ENCODE results near the gene TMEM147.
"Not testable (repeated sequence)": the region's sequence is repeated elsewhere in the genome, so short reads cannot be mapped to it uniquely, and the experiment has no call there.

The TMEM147 gene

GRCh38 chr19:35560677-35561076 is 15.3 kb downstream of the TMEM147 start:
- DNase-seq (ENCODE audit: extremely low read depth in 1 of 2, low read depth in 1 of 2), result no peak

- no peak for DNase-seq (ENCODE audit: extremely low read depth in 1 of 2, low read depth in 1 of 2)
Measured at GRCh38 chr19:35561436-35561835, 16.0 kb downstream of the TMEM147 start.

GRCh38 chr19:35562336-35562735 is 16.9 kb downstream of the TMEM147 start:
- no peak for DNase-seq (ENCODE audit: extremely low read depth in 1 of 2, low read depth in 1 of 2)

- DNase-seq (ENCODE audit: extremely low read depth in 1 of 2, low read depth in 1 of 2), result no peak
Measured at GRCh38 chr19:35562776-35563175, 17.4 kb downstream of the TMEM147 start.

- DNase-seq (ENCODE audit: extremely low read depth in 1 of 2, low read depth in 1 of 2), result no peak
Measured at GRCh38 chr19:35563207-35563829, 17.9 kb downstream of the TMEM147 start, which contains the start of gene ATP4A. ATP4A (minus strand) TSS chr19:35563658; CDS start chr19:35563629, 29 bp downstream.

GRCh38 chr19:35565016-35565856 is 19.8 kb downstream of the TMEM147 start:
- no peak for DNase-seq (ENCODE audit: extremely low read depth in 1 of 2, low read depth in 1 of 2)

GRCh38 chr19:35566738-35567137 is 21.3 kb downstream of the TMEM147 start:
- DNase-seq (ENCODE audit: extremely low read depth in 1 of 2, low read depth in 1 of 2), result no peak

- DNase-seq (ENCODE audit: extremely low read depth in 1 of 2, low read depth in 1 of 2), result no peak
Measured at GRCh38 chr19:35569281-35569781, 23.9 kb downstream of the TMEM147 start.

GRCh38 chr19:35571406-35571965 is 26.1 kb downstream of the TMEM147 start:
- DNase-seq (ENCODE audit: extremely low read depth in 1 of 2, low read depth in 1 of 2), result no peak

- DNase-seq (ENCODE audit: extremely low read depth in 1 of 2, low read depth in 1 of 2), result no peak
Measured at GRCh38 chr19:35577918-35578317, 32.5 kb downstream of the TMEM147 start.

- DNase-seq (ENCODE audit: extremely low read depth in 1 of 2, low read depth in 1 of 2), result no peak
Measured at GRCh38 chr19:35578707-35579106, 33.3 kb downstream of the TMEM147 start.

GRCh38 chr19:35582760-35583159 is 37.3 kb downstream of the TMEM147 start:
- no peak for DNase-seq (ENCODE audit: extremely low read depth in 1 of 2, low read depth in 1 of 2)

GRCh38 chr19:35585848-35586247 is 40.4 kb downstream of the TMEM147 start, which contains the start of gene PMIS2:
PMIS2 (plus strand) TSS chr19:35586173; CDS start chr19:35586260, 87 bp downstream.
- DNase-seq (ENCODE audit: extremely low read depth in 1 of 2, low read depth in 1 of 2), result no peak

GRCh38 chr19:35587321-35587720 is 41.9 kb downstream of the TMEM147 start:
- no peak for DNase-seq (ENCODE audit: extremely low read depth in 1 of 2, low read depth in 1 of 2)

GRCh38 chr19:35590875-35591274 is 45.4 kb downstream of the TMEM147 start:
- no peak for DNase-seq (ENCODE audit: extremely low read depth in 1 of 2, low read depth in 1 of 2)

GRCh38 chr19:35592226-35592625 is 46.8 kb downstream of the TMEM147 start:
- DNase-seq (ENCODE audit: extremely low read depth in 1 of 2, low read depth in 1 of 2), result no peak

GRCh38 chr19:35595026-35595425 is 49.6 kb downstream of the TMEM147 start:
- DNase-seq (ENCODE audit: extremely low read depth in 1 of 2, low read depth in 1 of 2), result not testable (repeated sequence)

GRCh38 chr19:35595928-35596327 is 50.5 kb downstream of the TMEM147 start:
- DNase-seq (ENCODE audit: extremely low read depth in 1 of 2, low read depth in 1 of 2), result no peak

GRCh38 chr19:35596366-35596999 is 51.1 kb downstream of the TMEM147 start:
- no peak for DNase-seq (ENCODE audit: extremely low read depth in 1 of 2, low read depth in 1 of 2)

Measured in activated CD8-positive, alpha-beta memory T cell treated with anti-CD3 and anti-CD28 coated beads for 1 hour (primary cell).